ENCODE measurements around the gene ARHGAP26.
"Not testable (repeated sequence)": the region's sequence is repeated elsewhere in the genome, so short reads cannot be mapped to it uniquely, and the experiment has no call there.

The ARHGAP26 gene

DNA sequence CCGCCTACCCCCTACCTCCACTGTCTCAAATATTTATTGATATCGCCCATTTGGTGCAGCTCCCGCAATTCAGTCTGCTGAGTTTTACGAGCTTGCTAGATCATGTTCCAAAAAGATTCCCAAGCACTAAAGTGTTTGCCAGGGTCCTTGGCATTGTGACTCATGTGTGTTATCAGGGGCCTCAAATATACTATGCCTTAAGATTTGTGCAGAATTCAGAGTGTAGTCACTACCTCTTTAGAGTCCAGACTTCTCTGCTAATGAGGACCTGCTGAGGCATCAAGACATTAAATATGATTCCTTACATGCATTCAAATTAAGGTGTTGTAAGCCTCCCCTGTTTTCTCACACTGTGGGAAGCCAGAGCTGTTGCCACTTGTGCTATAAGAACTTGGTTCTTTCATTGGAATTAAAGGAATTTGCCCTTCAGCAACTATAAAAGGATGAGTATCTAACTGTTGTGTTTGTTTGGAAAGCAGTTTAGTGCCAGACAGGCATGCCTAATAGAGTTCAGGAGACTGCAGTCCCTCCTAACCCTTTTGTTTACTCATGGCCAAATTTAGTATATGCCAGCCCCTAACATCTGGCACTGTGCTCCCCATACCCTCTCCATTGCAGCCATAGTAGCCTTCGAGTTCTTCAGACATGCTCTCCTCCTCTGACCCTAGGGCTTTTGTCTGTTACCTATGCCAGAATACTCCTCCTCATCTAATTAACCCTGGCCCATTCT lies 316.9 kb downstream of the ARHGAP26 start:
- DNase-seq (ENCODE audit: low spot score) = no peak

- not testable (repeated sequence) for DNase-seq (ENCODE audit: low spot score)
Observed at GRCh38 chr5:143088702-143089101, 318.5 kb downstream of the ARHGAP26 start.

DNA sequence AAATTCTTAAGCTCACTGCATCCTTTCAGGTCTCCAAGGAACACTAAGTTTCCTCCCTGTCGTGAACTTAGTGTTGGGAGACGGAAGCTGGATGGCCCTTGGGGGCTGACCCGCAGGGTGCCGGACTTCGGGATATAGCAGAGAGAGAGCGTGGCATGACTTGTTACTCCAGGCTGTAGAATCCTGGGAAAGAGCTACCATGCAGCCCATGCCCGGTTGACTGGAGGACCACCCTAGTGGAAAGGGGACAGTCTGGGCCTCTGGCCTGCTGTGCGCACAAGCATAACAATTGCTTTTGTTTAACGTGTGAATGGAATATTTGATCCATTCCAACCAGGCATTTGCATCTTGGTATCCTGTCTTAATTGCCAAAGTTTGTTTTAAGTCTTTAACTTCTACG lies 319.9 kb downstream of the ARHGAP26 start:
- DNase-seq (ENCODE audit: low spot score) = not testable (repeated sequence)

GRCh38 chr5:143092711-143093451 lies 322.7 kb downstream of the ARHGAP26 start:
- DNase-seq (ENCODE audit: low spot score) = not testable (repeated sequence)

- DNase-seq (ENCODE audit: low spot score) = no peak
Observed at GRCh38 chr5:143093452-143094086, 323.4 kb downstream of the ARHGAP26 start.

DNA sequence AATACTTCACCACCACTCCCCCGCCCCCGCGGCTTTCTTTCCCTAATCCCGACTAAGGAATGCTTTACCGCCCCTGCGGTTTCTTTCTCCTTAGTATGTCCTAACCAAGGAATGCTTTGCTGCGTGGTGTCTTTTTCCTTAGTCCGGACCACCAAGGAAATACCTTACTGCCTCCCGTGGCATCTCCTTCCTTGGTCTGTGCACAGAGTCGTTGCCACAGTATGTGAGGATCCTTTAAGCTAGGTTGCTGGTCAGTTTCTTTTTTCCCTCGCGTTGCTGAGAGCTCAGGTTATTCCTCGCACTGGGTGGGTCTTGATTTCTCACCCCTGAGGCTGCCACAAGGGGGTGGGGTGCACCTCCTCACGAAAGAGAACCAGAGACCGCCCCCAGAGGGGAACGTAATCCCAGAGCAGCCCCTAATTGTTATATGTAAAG lies 323.9 kb downstream of the ARHGAP26 start:
- DNase-seq (ENCODE audit: low spot score) = no peak

DNA sequence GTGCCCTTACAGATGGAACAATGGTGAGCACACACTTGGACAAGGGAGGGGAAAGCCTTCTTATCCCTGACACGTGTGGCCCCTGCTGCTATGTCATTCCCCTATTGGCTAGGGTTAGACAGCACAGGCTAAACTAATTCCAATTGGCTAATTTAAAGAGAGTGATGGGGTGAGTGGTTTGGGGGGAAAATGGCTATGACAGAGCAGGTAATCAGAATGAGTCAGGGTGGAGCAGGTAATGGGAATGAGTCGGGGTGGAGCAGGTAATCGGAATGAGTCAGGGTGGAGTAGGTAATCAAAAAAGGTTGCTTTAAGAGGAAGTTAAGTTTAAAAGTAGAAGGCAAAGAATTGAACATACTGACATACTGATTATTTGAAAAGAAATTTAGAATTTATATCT lies 324.4 kb downstream of the ARHGAP26 start:
- not testable (repeated sequence) for DNase-seq (ENCODE audit: low spot score)

- DNase-seq (ENCODE audit: low spot score) = no peak
Observed at GRCh38 chr5:143101121-143101520, 330.9 kb downstream of the ARHGAP26 start.

- DNase-seq (ENCODE audit: low spot score) = no peak
Observed at GRCh38 chr5:143101725-143102386, 331.7 kb downstream of the ARHGAP26 start.

- DNase-seq (ENCODE audit: low spot score) = no peak
Observed at GRCh38 chr5:143102411-143102810, 332.2 kb downstream of the ARHGAP26 start.

GRCh38 chr5:143105216-143105905 lies 335.2 kb downstream of the ARHGAP26 start:
- DNase-seq (ENCODE audit: low spot score) = no peak

GRCh38 chr5:143106174-143106573 lies 336.0 kb downstream of the ARHGAP26 start:
- peak; percentile 34 for DNase-seq (ENCODE audit: low spot score)

GRCh38 chr5:143108498-143109128 lies 338.4 kb downstream of the ARHGAP26 start:
- DNase-seq (ENCODE audit: low spot score) = no peak

GRCh38 chr5:143110591-143110990 lies 340.4 kb downstream of the ARHGAP26 start:
- no peak for DNase-seq (ENCODE audit: low spot score)

DNA sequence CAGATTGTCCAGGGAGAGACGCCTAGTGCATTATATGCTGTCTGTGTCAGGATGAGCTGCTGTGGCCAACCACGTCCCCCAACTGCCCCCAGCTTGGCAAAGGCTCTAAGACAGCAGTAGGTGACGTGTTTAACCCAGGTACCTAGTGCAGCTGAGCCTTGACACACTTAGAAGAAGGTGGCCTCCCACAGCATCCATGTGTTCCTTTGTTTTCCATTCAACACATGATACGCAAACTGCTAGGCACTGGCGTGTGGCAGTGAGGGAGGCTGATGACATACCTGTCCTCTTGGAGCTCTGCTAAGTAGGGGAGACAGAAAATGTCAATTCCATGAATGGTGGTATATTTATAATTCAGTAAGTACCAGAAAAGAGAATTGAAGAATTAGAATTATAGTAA lies 341.6 kb downstream of the ARHGAP26 start:
- no peak for DNase-seq (ENCODE audit: low spot score)

GRCh38 chr5:143113461-143113860 lies 343.3 kb downstream of the ARHGAP26 start:
- no peak for DNase-seq (ENCODE audit: low spot score)

DNA sequence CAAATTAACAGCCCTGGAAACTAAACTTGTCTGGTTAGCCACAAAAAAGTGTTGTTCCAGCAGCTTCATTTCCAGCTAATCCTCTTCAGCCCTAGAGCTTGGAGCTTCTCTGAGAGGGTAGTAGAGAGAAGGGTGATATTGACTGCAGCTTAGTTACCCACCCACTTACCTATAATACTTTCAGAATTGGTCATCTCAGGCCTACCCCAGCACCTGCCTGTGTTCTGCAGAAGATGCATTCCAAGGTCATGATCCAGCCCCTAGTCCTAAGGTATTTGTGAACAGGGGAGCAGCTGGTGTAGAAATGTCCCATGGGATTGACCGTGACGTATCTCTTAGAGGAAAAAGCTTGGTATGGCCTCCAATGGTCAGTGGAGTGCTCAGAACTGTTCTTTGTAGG lies 344.3 kb downstream of the ARHGAP26 start:
- no peak for DNase-seq (ENCODE audit: low spot score)

DNA sequence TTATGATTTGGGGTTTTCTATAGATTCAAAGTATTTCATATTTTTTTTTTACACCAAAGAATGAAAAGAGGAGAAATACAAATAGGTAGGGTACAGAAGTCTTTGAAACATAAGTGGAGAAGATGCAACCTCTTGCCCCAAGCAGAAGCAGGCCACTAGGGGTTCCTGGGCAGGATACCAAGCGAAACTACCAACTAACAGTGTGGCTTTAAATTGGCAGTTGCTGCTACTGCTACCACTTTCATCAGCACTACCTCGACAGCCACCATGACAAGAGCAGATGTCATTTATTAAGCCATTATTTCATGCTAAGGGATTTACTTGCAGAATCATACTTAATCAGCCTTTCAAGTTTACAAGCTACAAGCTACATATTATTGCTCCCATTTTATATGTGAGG lies 345.2 kb downstream of the ARHGAP26 start:
- DNase-seq (ENCODE audit: low spot score) = no peak

DNA sequence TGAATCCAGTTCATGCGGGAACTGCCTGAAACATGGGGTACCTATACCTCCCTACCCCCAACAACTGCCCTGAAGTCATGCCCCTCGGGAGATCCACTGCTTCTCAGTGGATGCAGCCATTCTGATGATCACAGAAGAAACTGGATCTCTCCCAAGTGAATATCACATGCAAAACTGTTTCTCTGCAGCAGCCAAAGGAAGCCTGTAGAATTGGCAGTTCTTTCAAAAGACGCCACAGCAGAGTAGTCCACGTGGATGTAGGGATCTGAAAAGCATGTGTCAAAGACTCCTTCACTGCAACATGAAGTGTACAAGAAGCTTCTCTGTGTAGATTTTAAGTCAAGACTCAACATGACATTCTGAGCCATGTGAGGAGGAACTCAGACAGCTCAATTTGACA lies 346.6 kb downstream of the ARHGAP26 start:
- no peak for DNase-seq (ENCODE audit: low spot score)

DNA sequence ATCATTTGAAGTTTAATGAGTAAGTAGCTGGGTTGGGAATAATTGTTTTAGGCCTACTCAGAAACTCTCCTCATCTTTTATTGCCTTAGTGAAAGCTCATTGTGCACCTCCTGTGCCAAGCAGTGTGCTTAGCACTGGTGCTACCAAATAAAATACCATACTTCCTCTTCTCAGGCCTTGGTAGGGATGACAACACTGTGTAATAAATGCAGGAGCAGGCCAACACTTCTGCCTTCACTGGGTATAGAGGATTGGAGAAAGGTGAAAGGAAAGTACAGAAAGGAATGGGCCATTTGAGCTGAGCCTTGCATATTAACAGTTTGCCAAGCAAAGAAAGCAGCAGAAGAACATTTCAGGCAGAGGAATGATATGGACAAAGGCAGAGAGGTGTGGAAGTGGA lies 347.6 kb downstream of the ARHGAP26 start:
- DNase-seq (ENCODE audit: low spot score) = no peak

DNA sequence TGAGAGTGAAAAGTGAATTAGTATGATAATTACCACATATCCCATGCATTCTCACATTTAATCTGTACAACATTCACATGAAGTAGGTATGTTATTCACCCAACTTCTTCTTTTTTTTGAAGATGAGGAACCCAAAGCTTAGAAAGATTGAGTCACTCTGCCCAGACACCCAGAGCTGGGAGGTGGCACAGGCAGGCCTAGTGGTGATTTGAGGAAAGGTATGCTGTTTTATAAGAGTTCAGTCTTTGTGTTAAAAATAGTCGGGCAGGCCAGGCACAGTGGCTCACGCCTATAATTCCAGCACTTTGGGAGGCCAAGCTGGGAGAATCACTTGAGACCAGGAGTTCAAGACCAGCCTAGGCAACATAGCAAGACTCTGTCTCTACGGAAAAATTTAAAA lies 348.0 kb downstream of the ARHGAP26 start:
- DNase-seq (ENCODE audit: low spot score) = no peak
